ENCODE measurements around the gene PLOD3.

DNA sequence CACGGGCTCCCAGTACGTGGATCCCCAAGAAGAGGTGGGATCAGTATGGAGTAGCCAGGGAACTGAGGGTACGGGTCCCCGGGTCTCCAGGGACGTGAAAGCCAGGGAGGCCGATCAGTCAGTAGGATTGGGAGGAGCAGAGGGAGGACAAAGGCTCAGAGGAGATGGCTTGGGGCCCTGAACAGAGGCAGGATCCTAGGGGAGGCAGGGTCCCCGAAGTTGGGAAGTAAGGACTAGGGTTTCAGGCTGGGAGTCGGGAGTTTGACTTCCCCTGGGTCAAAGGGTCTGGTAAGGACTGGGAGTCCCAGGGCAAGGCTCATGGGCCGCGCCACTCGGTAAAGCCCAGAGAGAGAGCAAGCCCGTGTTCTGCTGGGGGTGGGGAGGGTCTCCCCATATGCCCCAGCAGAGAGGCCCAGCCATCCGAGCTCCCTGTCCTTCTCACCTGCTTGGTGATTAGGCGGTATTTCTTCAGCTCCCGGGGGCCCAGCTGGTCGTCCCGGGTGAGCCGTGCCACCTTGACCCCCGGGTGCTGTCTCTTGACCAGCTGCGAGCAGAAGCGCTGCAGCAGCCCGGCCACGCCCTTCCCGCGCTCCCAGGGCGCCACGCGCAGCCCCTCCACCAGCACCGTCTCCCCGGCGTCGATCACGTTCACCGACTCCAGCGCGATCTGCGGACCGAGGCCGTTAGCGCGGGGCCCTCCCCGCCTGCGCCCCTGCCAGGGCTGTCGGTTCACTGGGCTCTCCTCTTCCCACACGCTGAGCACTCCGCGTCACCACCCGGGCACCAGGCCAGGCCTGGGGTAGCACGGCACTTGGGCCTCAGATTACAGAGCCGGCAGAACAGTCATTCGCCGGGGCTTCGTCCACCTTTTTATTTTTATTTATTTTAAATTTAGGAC, 44.3 kb downstream of the PLOD3 start:
- TF ChIP-seq, protein P1, sequence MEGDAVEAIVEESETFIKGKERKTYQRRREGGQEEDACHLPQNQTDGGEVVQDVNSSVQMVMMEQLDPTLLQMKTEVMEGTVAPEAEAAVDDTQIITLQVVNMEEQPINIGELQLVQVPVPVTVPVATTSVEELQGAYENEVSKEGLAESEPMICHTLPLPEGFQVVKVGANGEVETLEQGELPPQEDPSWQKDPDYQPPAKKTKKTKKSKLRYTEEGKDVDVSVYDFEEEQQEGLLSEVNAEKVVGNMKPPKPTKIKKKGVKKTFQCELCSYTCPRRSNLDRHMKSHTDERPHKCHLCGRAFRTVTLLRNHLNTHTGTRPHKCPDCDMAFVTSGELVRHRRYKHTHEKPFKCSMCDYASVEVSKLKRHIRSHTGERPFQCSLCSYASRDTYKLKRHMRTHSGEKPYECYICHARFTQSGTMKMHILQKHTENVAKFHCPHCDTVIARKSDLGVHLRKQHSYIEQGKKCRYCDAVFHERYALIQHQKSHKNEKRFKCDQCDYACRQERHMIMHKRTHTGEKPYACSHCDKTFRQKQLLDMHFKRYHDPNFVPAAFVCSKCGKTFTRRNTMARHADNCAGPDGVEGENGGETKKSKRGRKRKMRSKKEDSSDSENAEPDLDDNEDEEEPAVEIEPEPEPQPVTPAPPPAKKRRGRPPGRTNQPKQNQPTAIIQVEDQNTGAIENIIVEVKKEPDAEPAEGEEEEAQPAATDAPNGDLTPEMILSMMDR (IDR thresholded peaks at IDR 0.05) = no peak
- TF ChIP-seq POLR2A (IDR thresholded peaks at IDR 0.05) = no peak

Measured in thyroid gland (tissue), 4 donors.